HG02610 (cell line): Measurements from ENCODE around the gene NDUFS7.

Experiments
- ATAC-seq: cut with Tn5 transposase; IDR thresholded peaks from one replicate; pipeline ENCODE4 v1.9.1; 2021; ENCODE audit warnings: mild to moderate bottlenecking, moderate library complexity; ENCODE audit not compliant: unreplicated experiment

Gene NDUFS7

DNA sequence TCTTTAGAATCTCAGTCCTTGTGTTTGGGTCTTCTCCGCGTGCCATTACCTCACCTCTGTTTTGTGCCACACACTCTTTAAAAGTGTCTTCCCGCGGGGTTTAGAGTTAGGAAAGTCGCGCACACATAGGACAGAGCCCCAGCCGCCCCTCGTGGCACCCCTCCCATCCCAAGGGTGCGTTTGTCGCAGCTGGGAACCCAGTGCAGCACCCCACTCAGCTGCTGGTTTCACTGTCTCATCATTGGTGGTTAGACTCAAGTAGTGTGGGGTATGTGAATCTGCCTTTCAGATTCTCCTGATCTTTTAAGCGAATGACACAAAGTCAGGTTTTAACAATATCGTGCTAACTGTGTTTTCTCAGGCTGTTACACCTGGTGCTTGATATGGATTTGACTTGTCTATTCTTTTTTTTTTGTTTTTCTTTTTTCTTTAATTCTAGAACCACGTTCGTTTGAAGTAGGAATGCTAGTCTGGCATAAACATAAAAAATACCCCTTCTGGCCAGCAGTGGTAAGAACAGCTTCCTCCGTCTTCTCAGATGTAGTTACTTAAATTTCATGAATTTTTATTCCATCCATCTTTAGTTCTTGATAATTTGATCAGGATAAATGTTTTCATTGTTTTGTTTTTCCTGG is 19.5 kb upstream of the NDUFS7 start:
- ATAC-seq, result peak; percentile 38

DNA sequence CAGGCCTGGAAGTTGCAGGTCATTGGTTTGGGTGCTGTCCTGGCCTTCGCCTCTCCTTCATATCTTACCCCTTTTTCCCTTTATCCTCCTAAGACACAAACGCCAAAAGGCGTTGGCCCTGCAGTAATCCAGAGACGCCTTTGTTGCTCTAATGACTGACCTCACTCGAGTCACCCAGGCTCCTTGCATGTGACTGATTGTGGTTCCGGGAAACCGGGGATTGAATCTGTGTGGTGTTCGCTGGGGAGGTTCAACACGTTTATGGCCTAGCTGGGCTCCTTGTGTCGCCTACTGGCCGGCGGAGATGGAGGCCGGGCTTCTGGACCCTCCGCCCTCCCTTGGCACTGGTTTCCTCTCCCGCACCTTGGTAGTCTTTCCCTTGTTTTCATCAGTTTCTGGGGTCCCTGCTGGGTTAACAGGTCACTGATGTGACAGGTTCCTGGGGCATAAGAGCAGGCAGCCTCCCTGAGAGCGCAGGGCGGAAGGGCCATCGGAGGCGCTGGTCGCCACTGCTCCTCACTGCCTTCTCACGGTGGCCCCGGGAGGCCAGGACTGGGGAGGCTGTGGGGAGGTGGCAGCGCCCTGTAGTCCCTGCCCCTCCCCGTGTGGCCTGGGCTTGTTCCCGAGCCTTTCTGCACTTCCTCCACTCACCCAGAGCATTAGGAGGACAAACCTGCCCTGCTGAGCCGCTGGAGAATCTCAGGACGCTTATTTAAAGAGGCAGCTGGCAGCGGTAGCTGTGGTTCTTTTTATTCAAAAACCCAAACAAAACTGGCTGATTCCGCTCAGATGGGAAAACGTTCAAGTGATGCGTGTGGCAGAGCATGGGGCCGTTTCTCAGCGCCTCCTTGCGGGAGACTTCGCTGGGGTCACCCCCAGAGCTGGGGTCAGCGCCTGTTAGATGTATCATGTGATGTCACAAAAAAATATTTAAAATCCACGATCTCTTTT is 18.1 kb upstream of the NDUFS7 start:
- no peak for ATAC-seq

DNA sequence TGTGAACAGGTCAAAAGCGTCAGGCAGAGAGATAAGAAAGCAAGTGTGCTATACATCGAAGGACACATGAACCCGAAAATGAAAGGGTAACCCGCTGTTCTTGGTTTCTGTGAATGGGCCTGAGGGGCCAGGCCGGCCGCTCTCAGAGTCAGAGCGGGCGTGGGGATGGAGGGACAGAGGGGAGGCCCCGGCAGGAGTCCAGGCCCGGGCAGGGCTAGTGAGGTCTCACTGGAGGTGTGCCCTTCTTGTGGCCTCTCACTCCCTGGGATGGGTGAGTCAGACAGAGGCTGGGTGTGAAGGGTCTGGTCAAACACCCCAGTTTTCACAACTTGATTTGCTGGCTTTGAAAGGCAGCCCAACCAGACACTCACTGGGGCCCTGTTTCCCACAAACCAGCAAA is 17.4 kb upstream of the NDUFS7 start:
- no peak for ATAC-seq

DNA sequence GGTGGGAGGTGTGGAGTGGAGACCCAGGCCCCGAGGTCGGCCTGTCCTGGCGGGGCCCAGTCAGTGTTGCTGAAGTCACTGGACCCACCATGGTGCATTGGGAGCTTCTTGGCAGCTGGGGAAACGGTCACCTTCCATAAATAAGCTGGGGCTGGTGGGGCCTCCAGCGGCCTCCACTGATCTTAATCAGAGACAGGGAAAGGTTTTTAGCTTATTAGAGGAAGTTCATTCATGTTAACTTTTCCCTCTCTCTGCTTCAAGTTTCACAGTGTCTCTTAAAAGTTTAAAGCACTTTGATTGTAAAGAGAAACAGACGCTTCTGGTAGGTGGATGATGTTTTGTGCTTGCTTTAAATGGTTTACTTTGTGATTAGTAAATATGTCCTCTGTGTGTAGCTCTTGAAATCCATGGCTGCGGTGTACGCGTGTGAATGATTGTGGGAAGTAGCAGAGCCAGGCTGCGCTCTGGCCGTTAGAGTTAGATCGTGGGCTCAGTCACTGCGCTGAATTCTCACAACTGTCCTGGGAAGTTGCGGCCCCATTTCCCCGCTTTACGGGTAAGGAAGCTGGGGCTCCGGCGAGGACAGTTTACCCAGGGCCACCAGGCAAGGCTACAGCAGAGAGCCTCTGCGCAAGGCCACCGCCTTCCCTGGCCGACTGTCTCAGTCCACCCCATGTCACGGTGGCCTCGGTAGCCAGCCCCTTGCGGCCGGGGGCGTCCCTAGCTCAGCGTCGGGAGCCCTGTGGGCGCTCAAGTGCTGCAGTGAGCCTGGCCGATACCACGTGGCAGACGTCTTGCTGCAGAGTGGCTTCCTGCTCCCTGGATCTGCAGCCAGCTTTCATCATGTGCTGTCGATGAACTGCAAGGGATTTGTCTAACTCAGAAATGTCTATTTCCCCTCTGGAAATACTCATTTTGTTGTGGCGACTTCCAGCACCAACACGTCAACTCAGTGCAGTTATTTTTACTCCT is 16.5 kb upstream of the NDUFS7 start:
- ATAC-seq, result no peak

DNA sequence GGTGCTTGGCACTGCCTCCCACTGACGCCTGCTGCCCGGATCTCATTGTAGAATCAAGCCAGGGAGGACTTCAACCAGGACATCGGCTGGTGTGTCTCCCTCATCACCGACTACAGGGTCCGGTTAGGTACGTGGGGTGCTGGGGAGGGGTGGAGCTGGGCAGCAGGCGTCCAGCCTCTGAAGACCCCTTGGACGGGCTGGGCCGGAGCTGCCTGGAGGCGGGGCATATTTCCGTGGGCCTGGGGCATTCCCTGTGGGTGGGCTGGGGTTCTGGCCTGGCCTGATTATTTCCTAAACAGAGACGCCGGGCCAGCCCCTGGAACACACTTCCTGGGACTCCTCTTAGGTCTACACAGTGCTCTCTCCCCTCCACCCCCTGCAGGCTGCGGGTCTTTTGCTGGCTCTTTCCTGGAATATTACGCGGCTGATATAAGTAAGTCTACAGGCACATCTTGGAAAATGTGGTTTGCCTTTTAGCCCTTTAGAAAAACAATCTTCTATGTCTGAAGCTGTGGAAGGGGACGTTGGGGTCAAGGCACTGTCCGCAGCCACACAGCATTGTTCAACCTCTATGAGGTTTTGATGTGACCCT is 14.4 kb upstream of the NDUFS7 start:
- no peak for ATAC-seq

DNA sequence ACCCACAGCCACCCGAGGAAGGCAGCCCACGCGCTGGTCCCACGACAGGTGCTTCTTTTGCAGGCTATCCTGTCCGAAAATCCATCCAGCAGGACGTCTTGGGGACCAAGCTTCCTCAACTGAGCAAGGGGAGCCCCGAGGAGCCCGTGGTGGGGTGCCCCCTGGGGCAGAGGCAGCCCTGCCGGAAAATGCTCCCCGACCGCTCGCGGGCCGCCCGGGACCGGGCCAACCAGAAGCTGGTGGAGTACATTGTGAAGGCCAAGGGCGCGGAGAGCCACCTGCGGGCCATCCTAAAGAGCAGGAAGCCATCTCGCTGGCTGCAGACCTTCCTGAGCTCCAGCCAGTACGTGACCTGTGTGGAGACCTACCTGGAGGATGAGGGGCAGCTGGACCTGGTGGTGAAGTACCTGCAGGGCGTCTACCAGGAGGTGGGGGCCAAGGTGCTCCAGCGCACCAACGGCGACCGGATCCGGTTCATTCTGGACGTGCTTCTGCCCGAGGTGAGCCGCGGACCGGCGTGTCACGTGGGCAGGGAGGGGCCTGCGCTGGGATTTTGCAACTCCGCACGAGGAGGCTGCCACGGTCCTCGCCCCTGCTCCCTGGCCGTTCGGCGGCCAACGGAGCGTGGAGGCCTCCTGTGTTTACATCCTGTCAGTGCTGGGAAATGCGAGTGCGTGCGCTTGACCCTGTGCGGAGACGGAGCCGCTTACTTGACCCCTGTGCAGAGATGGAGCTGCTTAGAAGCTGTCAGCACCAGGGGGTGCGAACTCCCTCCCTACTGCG is 12.9 kb upstream of the NDUFS7 start:
- no peak for ATAC-seq

DNA sequence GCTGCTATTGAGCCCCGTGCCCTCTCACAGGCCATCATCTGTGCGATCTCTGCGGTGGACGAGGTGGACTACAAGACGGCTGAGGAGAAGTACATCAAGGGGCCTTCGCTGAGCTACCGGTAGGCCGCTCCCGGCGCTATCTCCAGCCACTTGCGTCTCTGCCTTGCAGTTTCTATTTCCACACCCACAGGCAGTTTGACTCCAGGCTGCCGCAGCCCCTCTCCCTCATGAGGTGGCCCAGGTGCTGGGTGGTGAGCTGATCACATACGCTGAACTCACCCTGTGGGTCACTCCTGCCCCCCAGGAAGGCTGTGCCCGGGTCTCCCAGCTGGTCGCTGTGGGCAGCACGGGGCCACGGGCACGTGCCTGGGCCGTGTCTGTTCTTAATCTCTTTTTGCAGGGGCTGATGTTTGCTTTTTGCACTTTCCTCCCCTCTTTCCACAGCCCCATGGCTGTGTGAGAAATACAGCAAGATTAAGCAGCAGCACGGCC is 10.6 kb upstream of the NDUFS7 start:
- ATAC-seq, result no peak

DNA sequence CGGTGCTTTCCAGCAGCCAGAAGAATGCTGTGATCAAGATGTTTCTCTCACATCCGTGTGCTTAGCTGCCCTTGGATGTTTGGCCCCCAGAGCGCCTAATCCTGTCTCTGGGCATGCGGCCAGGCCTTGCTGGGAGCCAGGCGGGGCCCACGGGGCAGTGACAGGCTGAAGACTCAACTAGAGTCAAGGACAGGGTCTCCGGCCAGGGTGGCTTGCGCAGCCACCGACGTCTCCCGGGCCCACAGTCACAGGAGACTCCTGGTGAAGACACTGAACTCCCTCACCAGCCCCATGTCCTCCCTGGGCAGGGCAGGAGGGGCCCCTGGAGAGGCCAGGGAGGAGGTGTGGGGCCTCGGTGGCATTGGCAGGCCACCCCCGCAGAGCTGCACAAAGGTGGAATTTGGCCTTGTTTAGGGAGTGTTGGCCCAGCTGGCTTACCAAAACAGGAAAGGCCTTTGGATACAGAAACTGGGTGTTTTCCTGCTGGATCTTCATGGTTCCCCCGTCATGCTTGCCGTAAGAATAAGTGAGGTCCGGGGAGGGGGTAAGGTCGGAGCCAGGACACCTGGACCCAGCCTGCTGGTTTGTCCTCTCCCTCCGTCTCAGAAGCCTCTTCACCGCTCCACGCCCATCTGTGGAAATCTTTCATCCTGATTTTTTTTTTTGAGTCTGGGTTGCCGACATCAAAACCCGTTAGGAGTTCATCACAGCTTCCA is 10.0 kb upstream of the NDUFS7 start:
- no peak for ATAC-seq

DNA sequence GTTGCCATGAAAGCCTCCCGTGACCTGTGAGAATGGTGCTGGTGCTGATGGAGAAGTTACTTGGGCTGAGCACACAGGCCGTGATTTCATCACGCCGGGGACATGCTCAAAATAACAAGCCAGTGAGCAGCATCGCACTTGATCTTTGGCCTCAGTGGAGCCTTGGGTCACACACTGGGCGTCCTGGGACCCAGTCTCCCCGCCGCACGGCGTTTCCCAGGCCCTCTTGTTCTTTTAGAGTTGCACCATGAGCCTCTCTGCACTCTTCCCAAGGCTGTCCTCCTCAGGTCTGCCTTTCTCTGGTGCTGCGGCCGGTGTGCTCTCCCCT is 9.5 kb upstream of the NDUFS7 start:
- ATAC-seq, result no peak

DNA sequence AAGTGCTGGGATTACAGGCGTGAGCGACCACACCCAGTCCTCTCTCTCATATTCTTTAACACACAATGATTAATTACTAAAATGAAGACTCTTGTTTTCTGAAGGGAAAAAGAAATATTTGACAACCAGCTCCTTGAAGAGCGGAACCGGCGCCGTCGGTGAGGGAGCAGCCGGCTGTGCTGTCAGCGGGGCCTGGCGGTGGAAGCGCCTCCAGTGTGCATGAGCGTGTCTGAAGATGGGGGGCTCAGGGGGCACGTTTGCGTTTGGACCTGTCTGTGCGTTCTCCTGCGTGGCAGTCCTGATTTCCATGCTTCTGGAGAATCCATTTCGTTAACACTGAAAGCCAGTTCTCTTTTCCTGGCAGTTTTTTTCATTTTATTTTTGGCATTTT is 7.3 kb upstream of the NDUFS7 start:
- ATAC-seq, result no peak

DNA sequence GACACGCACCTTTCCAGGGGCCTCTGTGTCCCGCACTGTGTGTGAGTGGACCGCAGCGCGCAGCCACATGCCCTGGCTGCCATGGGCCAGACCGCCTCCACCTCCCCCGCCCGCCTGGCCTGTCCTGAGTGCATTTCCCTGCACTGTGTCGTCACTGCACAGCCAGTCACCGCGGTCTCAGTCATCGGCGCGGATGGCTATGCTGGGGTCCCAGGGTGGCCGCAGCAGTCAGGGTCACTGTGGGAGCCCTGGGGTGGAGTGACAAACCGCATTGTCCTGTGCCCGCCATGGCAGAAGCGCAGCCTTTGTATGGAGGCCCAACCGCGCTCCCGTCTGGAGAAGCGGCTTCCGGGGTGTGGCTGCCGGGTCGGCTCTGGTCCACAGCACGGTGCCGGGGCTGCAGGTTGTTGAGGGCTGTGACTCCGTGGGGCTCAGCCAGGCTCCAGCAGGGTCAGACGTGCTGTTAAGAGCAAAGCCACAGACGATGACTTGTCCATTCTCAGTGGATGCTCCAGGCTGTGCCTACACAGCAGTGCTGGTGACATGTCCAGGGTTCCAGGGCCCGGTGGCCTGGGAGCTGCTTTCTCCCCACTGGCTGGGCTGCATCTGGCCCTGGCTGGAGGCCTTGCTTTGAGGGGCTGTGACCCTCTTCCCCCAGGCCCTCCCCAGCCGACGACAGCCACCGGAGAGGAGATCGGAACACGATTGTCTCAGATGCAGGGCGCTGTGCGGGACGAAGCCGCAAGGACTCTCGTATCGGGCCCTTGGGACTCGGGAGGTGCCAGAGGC is 6.3 kb upstream of the NDUFS7 start:
- no peak for ATAC-seq

DNA sequence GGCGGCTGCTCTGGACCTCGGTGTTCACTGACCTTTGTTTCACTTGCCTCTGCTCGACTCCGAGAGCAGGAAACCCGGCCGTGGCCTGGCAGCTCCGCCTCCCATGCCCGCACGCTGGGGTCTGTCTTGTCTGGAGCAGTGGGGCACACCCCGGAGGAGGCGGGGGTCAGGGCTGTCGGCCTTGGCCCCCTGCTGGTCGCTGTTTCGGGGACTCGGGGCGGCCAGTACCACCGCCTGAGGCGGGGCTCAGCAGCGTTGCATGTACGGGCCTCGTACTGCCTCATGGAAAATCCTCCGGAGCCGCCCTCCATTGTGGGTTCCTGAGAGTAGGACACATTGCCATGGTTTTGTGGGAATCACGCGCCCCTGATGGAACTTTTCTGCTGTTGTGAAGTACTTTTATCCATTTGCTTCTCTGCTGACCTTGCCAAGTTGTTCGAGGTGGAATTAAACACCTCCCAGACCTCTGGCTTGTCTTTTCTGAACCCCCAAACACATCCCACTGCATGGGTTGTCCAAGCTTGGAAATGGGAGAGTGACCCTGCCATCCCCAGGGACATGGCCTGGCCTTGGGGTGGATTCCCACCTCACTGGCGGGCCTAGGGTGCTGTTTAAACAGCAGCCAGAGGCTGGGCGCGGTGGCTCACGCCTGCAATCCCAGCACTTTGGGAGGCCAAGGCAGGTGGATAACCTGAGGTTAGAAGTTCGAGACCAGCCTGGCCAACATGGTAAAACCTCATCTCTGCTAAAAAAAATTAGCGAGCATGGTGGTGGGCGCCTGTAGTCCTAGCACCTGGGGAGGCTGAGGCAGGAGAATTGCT is 5.5 kb upstream of the NDUFS7 start:
- no peak for ATAC-seq

DNA sequence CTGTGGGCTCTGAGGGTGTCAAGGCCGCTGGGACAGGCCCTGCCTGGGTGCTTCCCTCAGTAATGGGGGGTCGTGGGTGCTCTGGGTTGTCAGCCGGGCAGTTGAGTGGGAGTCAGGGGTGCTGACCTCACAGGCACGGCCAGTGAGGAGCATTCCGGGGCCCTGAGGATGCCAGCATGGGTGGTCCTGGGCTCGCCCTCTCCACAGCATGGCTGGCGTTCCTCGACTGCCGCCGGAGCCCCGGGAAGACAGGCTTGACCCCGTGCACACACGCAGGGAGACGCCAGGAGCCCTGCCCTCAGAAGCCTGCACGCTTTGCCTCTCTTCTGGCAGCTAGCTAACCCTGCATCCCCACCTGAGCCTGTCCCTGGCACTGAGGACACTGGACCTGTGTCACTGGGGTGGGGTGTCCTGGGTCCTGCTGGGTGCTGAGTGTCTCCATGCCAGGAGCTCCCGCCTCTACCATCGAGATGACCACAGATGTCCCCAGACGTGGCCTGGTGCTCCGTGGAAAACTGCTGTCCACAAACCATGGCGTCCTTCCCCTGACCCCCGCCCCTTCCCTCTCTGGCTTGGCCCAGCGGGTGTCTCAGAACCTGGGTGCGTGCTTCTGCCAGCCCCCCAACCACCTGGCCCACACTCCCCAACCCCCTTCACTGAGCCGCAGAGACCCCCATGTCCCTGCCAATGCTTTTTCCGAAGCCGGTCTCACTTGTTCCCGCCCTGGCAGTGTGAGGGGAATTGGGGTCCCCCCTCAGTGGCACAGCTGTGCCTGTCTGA is 4.4 kb upstream of the NDUFS7 start:
- ATAC-seq, result no peak

DNA sequence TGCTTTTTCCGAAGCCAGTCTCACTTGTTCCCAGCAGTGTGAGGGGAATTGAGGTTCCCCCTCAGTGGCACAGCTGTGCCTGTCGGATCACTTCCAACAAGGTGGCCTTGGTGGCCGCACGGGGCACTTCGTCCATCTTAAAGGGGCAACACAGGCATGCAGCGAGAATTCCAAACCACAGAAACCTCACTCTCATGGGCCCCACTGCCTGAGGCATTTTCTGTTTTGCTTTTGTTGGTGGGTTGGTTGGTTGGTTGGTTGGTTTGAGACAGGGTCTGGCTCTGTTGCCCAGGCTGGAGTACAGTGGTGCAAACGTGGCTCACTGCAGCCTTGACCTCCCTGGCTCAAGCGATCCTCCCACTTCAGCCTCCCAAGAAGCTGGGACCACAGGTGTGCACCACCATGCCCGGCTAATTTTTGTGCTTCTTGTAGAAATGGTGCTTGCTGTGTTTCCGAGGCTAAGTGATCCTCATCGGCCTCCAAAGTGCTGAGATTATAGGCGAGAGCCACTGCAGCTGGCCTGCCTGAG is 3.7 kb upstream of the NDUFS7 start:
- ATAC-seq, result no peak

DNA sequence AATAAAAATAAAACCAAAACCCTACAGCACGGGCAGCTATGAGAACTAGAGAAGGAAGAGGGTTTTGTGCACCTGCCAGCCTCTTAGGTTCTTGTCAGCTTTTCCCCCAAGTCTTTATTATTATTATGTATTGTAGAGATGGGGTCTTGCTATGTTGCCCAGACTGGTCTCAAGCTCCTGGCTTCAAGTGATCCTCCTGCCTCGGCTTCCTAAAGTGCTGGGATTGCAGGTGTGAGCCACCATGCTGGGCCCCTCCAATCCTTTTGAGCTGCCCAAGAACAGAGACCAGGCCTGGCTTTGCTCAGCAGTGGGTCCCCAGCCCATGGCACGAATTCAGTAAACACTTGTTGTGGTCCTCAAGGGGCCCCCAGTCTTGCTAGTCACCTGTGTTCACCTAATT is 1.5 kb upstream of the NDUFS7 start:
- no peak for ATAC-seq

DNA sequence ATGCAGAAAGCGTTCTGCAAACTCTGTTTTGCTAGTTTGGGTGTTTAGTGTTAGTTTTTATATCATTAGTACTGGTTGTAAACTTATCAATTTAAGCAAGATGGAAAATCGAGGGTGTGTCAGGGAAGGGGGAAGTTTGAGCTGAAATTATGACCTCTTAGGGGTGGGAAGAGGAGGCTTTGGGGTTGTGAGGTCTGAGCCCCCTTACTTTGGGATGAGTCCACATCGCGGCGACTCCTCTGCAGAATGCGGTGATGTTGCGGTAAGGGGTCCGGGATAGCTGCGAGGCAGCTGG is 743 bp upstream of the NDUFS7 start:
- no peak for ATAC-seq

DNA sequence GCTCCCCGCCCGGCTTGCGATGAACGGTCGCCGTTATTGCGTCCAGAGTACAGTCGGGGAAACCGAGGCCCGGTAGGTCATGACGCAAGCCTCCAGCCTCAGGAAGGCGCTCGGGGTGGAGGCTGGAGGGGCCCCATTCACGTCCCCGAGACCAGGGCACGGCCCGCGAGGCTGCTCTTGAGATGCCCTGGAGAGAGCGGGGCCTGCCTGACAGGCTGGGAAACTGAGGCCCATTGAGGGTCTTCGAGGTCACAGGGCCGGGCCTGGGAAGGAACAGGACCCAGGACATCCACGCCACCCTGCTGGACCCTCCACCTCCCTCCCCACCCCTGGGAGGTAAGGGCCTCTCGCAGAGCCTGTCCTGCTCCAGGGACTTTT is 367 bp downstream of the NDUFS7 start:
- no peak for ATAC-seq
